ENCODE data around the gene CORO2A.

The CORO2A gene

GRCh38 chr9:98184326-98184725, 8.1 kb downstream of the CORO2A start:
- Histone ChIP-seq H3K36me3 (ENCODE audit: insufficient read depth, low read length) (no peaks in the 10 kb centered on the region), H3K9me3 (ENCODE audit: low read depth, low read length) (no peaks in the 10 kb centered on the region), H3K4me3 (no peak overlapping the region), H3K9ac (ENCODE audit: insufficient read length) (no peak overlapping the region), H3K27ac (no peak overlapping the region)
- no peak for TF ChIP-seq POLR2AphosphoS5 (IDR thresholded peaks at IDR 0.05; ENCODE audit: borderline replicate concordance, low read depth, low read length)
- no peak for TF ChIP-seq FOXP2 (optimal IDR thresholded peaks at IDR 0.05; ENCODE audit: control extremely low read depth, extremely low read length, insufficient read depth)
- no peak for TF ChIP-seq EZH2 (IDR thresholded peaks at IDR 0.05)
- no peak for DNase-seq (ENCODE audit: low read depth, low spot score)

- no peaks in the 10 kb centered on the region for H3K9me3 ChIP-seq (ENCODE audit: low read depth, low read length)
- H3K36me3 ChIP-seq (ENCODE audit: insufficient read depth, low read length): no peaks in the 10 kb centered on the region
- TF ChIP-seq FOXP2 (optimal IDR thresholded peaks at IDR 0.05; ENCODE audit: control extremely low read depth, extremely low read length, insufficient read depth) (no peak), POLR2AphosphoS5 (IDR thresholded peaks at IDR 0.05; ENCODE audit: borderline replicate concordance, low read depth, low read length) (no peak), EZH2 (IDR thresholded peaks at IDR 0.05) (no peak)
- no peak for DNase-seq (ENCODE audit: low read depth, low spot score)
- no peak overlapping the region for H3K9ac ChIP-seq (ENCODE audit: insufficient read length)
- no peak overlapping the region for H3K27ac ChIP-seq
- no peak overlapping the region for H3K4me3 ChIP-seq
Measured at GRCh38 chr9:98182889-98183599, 9.4 kb downstream of the CORO2A start.

- H3K9me3 ChIP-seq (ENCODE audit: low read depth, low read length): no peaks in the 10 kb centered on the region
- H3K27ac ChIP-seq: no peak overlapping the region
- no peak for DNase-seq (ENCODE audit: low read depth, low spot score)
- no peak overlapping the region for H3K9ac ChIP-seq (ENCODE audit: insufficient read length)
- TF ChIP-seq FOXP2 (optimal IDR thresholded peaks at IDR 0.05; ENCODE audit: control extremely low read depth, extremely low read length, insufficient read depth): no peak
- no peak for TF ChIP-seq POLR2AphosphoS5 (IDR thresholded peaks at IDR 0.05; ENCODE audit: borderline replicate concordance, low read depth, low read length)
- TF ChIP-seq EZH2 (IDR thresholded peaks at IDR 0.05): no peak
- no peaks in the 10 kb centered on the region for H3K36me3 ChIP-seq (ENCODE audit: insufficient read depth, low read length)
- H3K4me3 ChIP-seq: no peak overlapping the region
Measured at GRCh38 chr9:98182069-98182820, 10.2 kb downstream of the CORO2A start.

- Histone ChIP-seq H3K27ac (no peak overlapping the region), H3K4me3 (no peak overlapping the region), H3K9ac (ENCODE audit: insufficient read length) (no peak overlapping the region), H3K36me3 (ENCODE audit: insufficient read depth, low read length) (no peaks in the 10 kb centered on the region), H3K9me3 (ENCODE audit: low read depth, low read length) (no peaks in the 10 kb centered on the region)
- DNase-seq (ENCODE audit: low read depth, low spot score): no peak
- no peak for TF ChIP-seq EZH2 (IDR thresholded peaks at IDR 0.05)
- no peak for TF ChIP-seq POLR2AphosphoS5 (IDR thresholded peaks at IDR 0.05; ENCODE audit: borderline replicate concordance, low read depth, low read length)
- no peak for TF ChIP-seq FOXP2 (optimal IDR thresholded peaks at IDR 0.05; ENCODE audit: control extremely low read depth, extremely low read length, insufficient read depth)
Measured at GRCh38 chr9:98181746-98182068, 10.7 kb downstream of the CORO2A start.

GRCh38 chr9:98180996-98181395, 11.4 kb downstream of the CORO2A start:
- DNase-seq (ENCODE audit: low read depth, low spot score): no peak
- Histone ChIP-seq H3K36me3 (ENCODE audit: insufficient read depth, low read length) (no peaks in the 10 kb centered on the region), H3K9ac (ENCODE audit: insufficient read length) (no peak overlapping the region), H3K27ac (no peak overlapping the region), H3K9me3 (ENCODE audit: low read depth, low read length) (no peaks in the 10 kb centered on the region), H3K4me3 (no peak overlapping the region)
- no peak for TF ChIP-seq FOXP2 (optimal IDR thresholded peaks at IDR 0.05; ENCODE audit: control extremely low read depth, extremely low read length, insufficient read depth)
- no peak for TF ChIP-seq EZH2 (IDR thresholded peaks at IDR 0.05)
- no peak for TF ChIP-seq POLR2AphosphoS5 (IDR thresholded peaks at IDR 0.05; ENCODE audit: borderline replicate concordance, low read depth, low read length)

- Histone ChIP-seq H3K4me3 (no peak overlapping the region), H3K36me3 (ENCODE audit: insufficient read depth, low read length) (no peaks in the 10 kb centered on the region), H3K9me3 (ENCODE audit: low read depth, low read length) (no peaks in the 10 kb centered on the region), H3K9ac (ENCODE audit: insufficient read length) (no peak overlapping the region), H3K27ac (no peak overlapping the region)
- no peak for DNase-seq (ENCODE audit: low read depth, low spot score)
- TF ChIP-seq POLR2AphosphoS5 (IDR thresholded peaks at IDR 0.05; ENCODE audit: borderline replicate concordance, low read depth, low read length) (no peak), FOXP2 (optimal IDR thresholded peaks at IDR 0.05; ENCODE audit: control extremely low read depth, extremely low read length, insufficient read depth) (no peak), EZH2 (IDR thresholded peaks at IDR 0.05) (no peak)
Measured at GRCh38 chr9:98178874-98179850, 13.3 kb downstream of the CORO2A start.

GRCh38 chr9:98176391-98177259, 15.8 kb downstream of the CORO2A start:
- Histone ChIP-seq H3K9me3 (ENCODE audit: low read depth, low read length) (no peaks in the 10 kb centered on the region), H3K9ac (ENCODE audit: insufficient read length) (no peak overlapping the region), H3K4me3 (no peak overlapping the region), H3K27ac (no peak overlapping the region), H3K36me3 (ENCODE audit: insufficient read depth, low read length) (no peaks in the 10 kb centered on the region)
- TF ChIP-seq POLR2AphosphoS5 (IDR thresholded peaks at IDR 0.05; ENCODE audit: borderline replicate concordance, low read depth, low read length) (no peak), EZH2 (IDR thresholded peaks at IDR 0.05) (no peak), FOXP2 (optimal IDR thresholded peaks at IDR 0.05; ENCODE audit: control extremely low read depth, extremely low read length, insufficient read depth) (no peak)
- no peak for DNase-seq (ENCODE audit: low read depth, low spot score)

All from SK-N-MC (cell line).